Esophagus muscularis mucosa (tissue), 4 donors: Measurements from ENCODE around the gene POLR3G. TPM values are rescaled to one million over a fixed set of nuclear protein-coding genes. Genes with fewer than 3 reads are reported as not detected.

ENCODE experiments used
- DNase-seq: peaks from one replicate; pipeline ENCODE4 v3.0.0-alpha.2; 2017; ENCODE audit errors: extremely low spot score
- H3K27ac ChIP-seq, 4 donors: fragments of 200-600 bp; sonication (generic); replicated peaks in 1 of 4; 1 replicate in 3 of 4; 2 replicates in 1 of 4; pipeline ENCODE4 v1.5.1; 2016 to 2019; ENCODE audit warnings: mild to moderate bottlenecking in 1 of 4
- H3K27me3 ChIP-seq, 4 donors: fragments of 200-600 bp; sonication (generic); one replicate each; pipeline versions ENCODE4 v1.5.1 to v1.6.0; 2016 to 2019
- H3K36me3 ChIP-seq, 4 donors: fragments of 200-600 bp; sonication (generic); one replicate each; pipeline ENCODE4 v1.5.1; 2016 to 2019
- H3K4me1 ChIP-seq, 4 donors: fragments of 200-600 bp; sonication (generic); one replicate each; pipeline ENCODE4 v1.5.1; 2016 to 2019
- H3K4me3 ChIP-seq, 4 donors: fragments of 200-600 bp; sonication (generic); 1 replicate in 2 of 4; 2 replicates in 2 of 4; pipeline ENCODE4 v1.5.1; 2016 to 2019; ENCODE audit warnings: mild to moderate bottlenecking in 4 of 4, moderate library complexity in 1 of 4
- H3K9me3 ChIP-seq, 4 donors: fragments of 200-600 bp; sonication (generic); 1 replicate in 3 of 4; 2 replicates in 1 of 4; pipeline ENCODE4 v1.5.1; 2016 to 2019
- EP300 ChIP-seq: sonication (generic); formaldehyde crosslinking; IDR thresholded peaks from one replicate; pipeline ENCODE4 v1.6.1; 2017; ENCODE audit warnings: antibody characterized with exemption
- POLR2A ChIP-seq: fragments of 450-650 bp; IDR thresholded peaks from one replicate; pipeline ENCODE4 v1.6.1; 2017; ENCODE audit warnings: antibody characterized with exemption, moderate library complexity, mild to moderate bottlenecking, low read depth
- POLR2AphosphoS5 ChIP-seq, 2 donors: sonication (generic); formaldehyde crosslinking; IDR thresholded peaks; one replicate each; pipeline ENCODE4 v1.6.1; 2017; ENCODE audit warnings: antibody characterized with exemption in 2 of 2
- WGBS: methylation state at CpG from one replicate; pipeline ENCODE4 v1.1.5; 2018; 5-methylcytosine and 5-hydroxymethylcytosine counted together
- intact Hi-C: fragments of 100-400 bp; cut with DNase I; formaldehyde crosslinking; loops from one replicate; pipeline ENCODE4 v1.15.1; 2023
- total RNA-seq, 4 donors: library from RNA; depleted of rRNA; stranded (reverse); fragments of >200 nt; gene quantifications; one replicate each; pipeline versions ENCODE4 v1.1.0 to v1.2.1, GENCODE V29; 2016
- TF ChIP-seq, protein P1 (sequence below), 3 experiments: fragments of 200-600 bp in 2 of 3; fragments of 450-650 bp in 1 of 3; sonication (generic) in 2 of 3; IDR thresholded peaks; one replicate each; pipeline ENCODE4 v1.5.1; 2017 to 2019; ENCODE audit warnings: antibody characterized with exemption in 3 of 3, mild to moderate bottlenecking in 2 of 3, moderate library complexity in 1 of 3

POLR3G gene
- total RNA-seq, 4 donors from 2014 or later = 0.42 to 2.5 (median 1.4) TPM

DNA sequence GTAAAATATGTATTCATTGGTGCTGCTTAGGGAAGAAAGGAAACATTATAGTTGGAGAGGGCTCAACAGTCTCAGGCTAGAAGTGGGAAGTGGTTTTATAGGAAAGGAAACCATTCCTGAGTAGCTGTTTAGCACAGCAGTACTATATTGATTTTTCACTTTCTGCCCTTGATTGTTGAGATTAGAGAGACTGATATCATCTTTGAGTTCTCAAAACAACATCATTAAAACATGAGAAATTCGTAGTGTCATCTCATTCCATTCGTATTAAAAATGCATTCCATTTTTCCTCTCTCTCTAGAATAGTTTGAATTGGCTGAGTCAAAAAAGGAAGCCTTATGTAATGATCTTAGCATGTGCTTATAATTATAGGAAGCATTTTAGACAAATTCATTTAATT is 14.1 kb downstream of the POLR3G start:
- DNase-seq = no peak
- no peak overlapping the region for H3K4me3 ChIP-seq
- intact Hi-C loops = no loop called here
- no peak for TF ChIP-seq EP300
- TF ChIP-seq, protein P1, sequence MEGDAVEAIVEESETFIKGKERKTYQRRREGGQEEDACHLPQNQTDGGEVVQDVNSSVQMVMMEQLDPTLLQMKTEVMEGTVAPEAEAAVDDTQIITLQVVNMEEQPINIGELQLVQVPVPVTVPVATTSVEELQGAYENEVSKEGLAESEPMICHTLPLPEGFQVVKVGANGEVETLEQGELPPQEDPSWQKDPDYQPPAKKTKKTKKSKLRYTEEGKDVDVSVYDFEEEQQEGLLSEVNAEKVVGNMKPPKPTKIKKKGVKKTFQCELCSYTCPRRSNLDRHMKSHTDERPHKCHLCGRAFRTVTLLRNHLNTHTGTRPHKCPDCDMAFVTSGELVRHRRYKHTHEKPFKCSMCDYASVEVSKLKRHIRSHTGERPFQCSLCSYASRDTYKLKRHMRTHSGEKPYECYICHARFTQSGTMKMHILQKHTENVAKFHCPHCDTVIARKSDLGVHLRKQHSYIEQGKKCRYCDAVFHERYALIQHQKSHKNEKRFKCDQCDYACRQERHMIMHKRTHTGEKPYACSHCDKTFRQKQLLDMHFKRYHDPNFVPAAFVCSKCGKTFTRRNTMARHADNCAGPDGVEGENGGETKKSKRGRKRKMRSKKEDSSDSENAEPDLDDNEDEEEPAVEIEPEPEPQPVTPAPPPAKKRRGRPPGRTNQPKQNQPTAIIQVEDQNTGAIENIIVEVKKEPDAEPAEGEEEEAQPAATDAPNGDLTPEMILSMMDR (IDR thresholded peaks at IDR 0.05) = no peak
- TF ChIP-seq POLR2A = no peak
- TF ChIP-seq POLR2AphosphoS5 (IDR thresholded peaks at IDR 0.05) = no peak
- H3K27me3 ChIP-seq = no peaks in the 10 kb centered on the region
- no peaks in the 10 kb centered on the region for H3K36me3 ChIP-seq
- 25% methylated on average over 2 of the region's 2 CpGs for WGBS
- no peaks in the 10 kb centered on the region for H3K9me3 ChIP-seq
- no peaks in the 10 kb centered on the region for H3K4me1 ChIP-seq
- H3K27ac ChIP-seq = no peak overlapping the region

DNA sequence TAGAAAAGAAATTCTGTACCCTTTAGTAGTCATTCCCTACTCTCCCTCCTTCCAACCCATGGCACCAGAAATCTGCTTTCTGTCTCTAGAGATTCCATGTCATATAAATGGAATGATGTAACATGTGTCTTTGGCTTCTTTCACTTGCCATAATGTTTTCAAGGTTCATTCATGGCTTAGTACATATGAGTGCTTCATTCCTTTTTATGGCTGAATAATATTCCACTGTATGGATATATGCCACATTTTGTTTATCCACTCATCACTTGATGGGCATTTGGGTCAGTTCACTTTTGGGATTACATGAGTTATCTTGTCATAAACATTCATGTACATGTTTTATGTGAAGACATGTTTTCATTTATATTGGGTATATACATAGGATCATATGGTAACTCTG is 19.4 kb downstream of the POLR3G start:
- Histone ChIP-seq H3K4me3 (no peak overlapping the region), H3K27me3 (no peaks in the 10 kb centered on the region), H3K4me1 (no peaks in the 10 kb centered on the region), H3K27ac (no peak overlapping the region), H3K36me3 (peaks cover 0 to 8% (median 0%) of the 10 kb centered on the region in 4 donors), H3K9me3 (no peaks in the 10 kb centered on the region)
- no peak for DNase-seq
- intact Hi-C loops = no loop called here
- no peak for TF ChIP-seq POLR2AphosphoS5 (IDR thresholded peaks at IDR 0.05)
- TF ChIP-seq POLR2A = no peak
- TF ChIP-seq EP300 = no peak
- TF ChIP-seq, protein P1 (IDR thresholded peaks at IDR 0.05) = no peak

DNA sequence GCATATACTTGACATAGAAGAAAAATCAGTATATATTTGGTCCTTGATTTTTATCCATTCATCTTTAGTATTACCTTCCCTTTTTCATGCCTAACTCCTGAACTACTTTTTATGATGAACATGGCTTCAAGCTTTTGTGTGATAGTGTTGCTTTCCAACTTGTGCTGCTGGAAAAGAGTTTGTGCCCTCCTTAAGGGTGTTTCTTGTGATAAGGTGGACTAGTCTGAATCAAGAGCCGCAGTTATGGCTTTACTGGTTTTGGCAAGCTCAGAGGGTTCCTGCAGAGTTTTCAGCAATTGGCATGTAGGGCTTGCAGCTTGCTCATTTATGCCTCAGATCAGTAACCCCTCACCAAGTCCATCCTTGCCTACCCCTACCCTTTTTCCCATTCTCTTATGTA is 20.5 kb downstream of the POLR3G start:
- Histone ChIP-seq H3K36me3 (peaks cover 0 to 8% (median 0%) of the 10 kb centered on the region in 4 donors), H3K9me3 (no peaks in the 10 kb centered on the region), H3K27me3 (no peaks in the 10 kb centered on the region), H3K4me1 (no peaks in the 10 kb centered on the region), H3K4me3 (no peak overlapping the region), H3K27ac (no peak overlapping the region)
- intact Hi-C loops = no loop called here
- no peak for DNase-seq
- TF ChIP-seq, protein P1 (IDR thresholded peaks at IDR 0.05) = no peak
- TF ChIP-seq EP300 = no peak
- TF ChIP-seq POLR2A = no peak
- no peak for TF ChIP-seq POLR2AphosphoS5 (IDR thresholded peaks at IDR 0.05)
- WGBS = 100% methylated on average over 1 of the region's 1 CpG

DNA sequence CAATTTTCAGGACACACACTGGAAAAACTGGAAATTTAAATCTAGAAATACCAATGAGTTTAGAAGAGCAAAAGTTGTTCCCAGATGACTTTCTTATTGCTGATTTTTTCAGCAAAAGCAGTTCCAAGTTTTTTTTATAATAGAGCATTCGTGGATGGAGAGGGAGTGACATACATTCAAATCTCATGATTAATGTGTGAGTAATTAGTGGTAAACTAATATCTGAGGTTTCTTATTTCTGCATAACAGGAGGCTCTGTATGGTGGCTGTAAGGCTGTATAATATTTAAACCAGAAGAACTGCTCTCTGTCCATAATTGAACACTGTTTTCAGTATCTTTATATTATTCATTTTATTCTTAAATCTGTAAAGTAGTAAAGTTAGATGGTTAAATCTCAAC is 28.9 kb downstream of the POLR3G start:
- H3K9me3 ChIP-seq = no peaks in the 10 kb centered on the region
- H3K36me3 ChIP-seq = no peaks in the 10 kb centered on the region
- DNase-seq = no peak
- TF ChIP-seq POLR2A (no peak), POLR2AphosphoS5 (IDR thresholded peaks at IDR 0.05) (no peak), EP300 (no peak)
- TF ChIP-seq, protein P1 (IDR thresholded peaks at IDR 0.05) = no peak
- intact Hi-C loops = no loop called here
- H3K4me3 ChIP-seq = no peak overlapping the region
- no peaks in the 10 kb centered on the region for H3K4me1 ChIP-seq
- H3K27me3 ChIP-seq = no peaks in the 10 kb centered on the region
- H3K27ac ChIP-seq = no peak overlapping the region
- 67% methylated on average over 1 of the region's 1 CpG for WGBS

DNA sequence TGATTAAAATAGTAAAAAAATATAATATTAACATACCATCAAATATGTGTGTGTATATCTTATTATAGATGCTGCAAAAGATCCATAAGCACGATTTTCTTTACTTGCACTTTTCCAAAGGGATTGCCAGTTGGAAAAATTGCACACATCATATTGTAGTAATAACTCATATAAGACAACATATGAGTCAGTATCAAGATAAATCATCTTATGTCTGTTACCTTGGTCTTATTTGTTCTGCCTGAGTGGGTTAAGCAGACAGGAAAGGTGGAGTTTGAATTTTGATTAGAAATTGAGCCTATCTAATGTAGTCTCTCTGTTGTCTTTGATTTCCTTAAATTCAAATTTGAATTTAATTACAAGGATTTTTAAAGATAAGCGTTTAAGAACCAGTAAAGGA is 30.1 kb downstream of the POLR3G start:
- DNase-seq = no peak
- Histone ChIP-seq H3K9me3 (no peaks in the 10 kb centered on the region), H3K4me3 (no peak overlapping the region), H3K27me3 (no peaks in the 10 kb centered on the region), H3K36me3 (no peaks in the 10 kb centered on the region), H3K4me1 (no peaks in the 10 kb centered on the region), H3K27ac (no peak overlapping the region)
- TF ChIP-seq POLR2AphosphoS5 (IDR thresholded peaks at IDR 0.05) (no peak), POLR2A (no peak), EP300 (no peak)
- TF ChIP-seq, protein P1 (IDR thresholded peaks at IDR 0.05) = no peak
- intact Hi-C loops = no loop called here
- 94% methylated on average over 2 of the region's 2 CpGs for WGBS
